GM21723 (cell line): Measurements from ENCODE around the gene CDKAL1.
"Not testable (repeated sequence)": the region's sequence is repeated elsewhere in the genome, so short reads cannot be mapped to it uniquely, and the experiment has no call there.

Source experiments
- ATAC-seq: cut with Tn5 transposase; IDR thresholded peaks from one replicate; pipeline ENCODE4 v1.9.1; 2021; ENCODE audit warnings: mild to moderate bottlenecking, moderate library complexity; ENCODE audit not compliant: unreplicated experiment

The CDKAL1 gene

GRCh38 chr6:21049148-21049547, 514.9 kb downstream of the CDKAL1 start:
- no peak for ATAC-seq

- no peak for ATAC-seq
These were observed 515.3 kb downstream of the CDKAL1 start for GRCh38 chr6:21049572-21049971.

GRCh38 chr6:21050935-21051334, 516.7 kb downstream of the CDKAL1 start:
- ATAC-seq: no peak

GRCh38 chr6:21051777-21052176, 517.5 kb downstream of the CDKAL1 start:
- no peak for ATAC-seq

GRCh38 chr6:21053612-21054011, 519.4 kb downstream of the CDKAL1 start:
- no peak for ATAC-seq

- ATAC-seq: not testable (repeated sequence)
These were observed 521.2 kb downstream of the CDKAL1 start for GRCh38 chr6:21055480-21055879.

- no peak for ATAC-seq
These were observed 527.6 kb downstream of the CDKAL1 start for GRCh38 chr6:21061892-21062291.

- no peak for ATAC-seq
These were observed 530.6 kb downstream of the CDKAL1 start for GRCh38 chr6:21064756-21065340.

GRCh38 chr6:21067521-21067920, 533.3 kb downstream of the CDKAL1 start:
- ATAC-seq: no peak

- no peak for ATAC-seq
These were observed 536.4 kb downstream of the CDKAL1 start for GRCh38 chr6:21070620-21071019.

GRCh38 chr6:21071780-21072468, 537.7 kb downstream of the CDKAL1 start:
- ATAC-seq: no peak

GRCh38 chr6:21073318-21073839, 539.1 kb downstream of the CDKAL1 start:
- no peak for ATAC-seq

GRCh38 chr6:21074484-21074883, 540.2 kb downstream of the CDKAL1 start:
- ATAC-seq: no peak

- no peak for ATAC-seq
These were observed 541.7 kb downstream of the CDKAL1 start for GRCh38 chr6:21075986-21076385.

GRCh38 chr6:21078497-21078896, 544.2 kb downstream of the CDKAL1 start:
- no peak for ATAC-seq

GRCh38 chr6:21079468-21080048, 545.3 kb downstream of the CDKAL1 start:
- no peak for ATAC-seq

GRCh38 chr6:21080221-21080620, 546.0 kb downstream of the CDKAL1 start:
- no peak for ATAC-seq

- no peak for ATAC-seq
These were observed 547.8 kb downstream of the CDKAL1 start for GRCh38 chr6:21082091-21082490.

- ATAC-seq: no peak
These were observed 549.5 kb downstream of the CDKAL1 start for GRCh38 chr6:21083708-21084107.

- no peak for ATAC-seq
These were observed 550.4 kb downstream of the CDKAL1 start for GRCh38 chr6:21084656-21085055.

- no peak for ATAC-seq
These were observed 551.0 kb downstream of the CDKAL1 start for GRCh38 chr6:21085211-21085610.

- ATAC-seq: no peak
These were observed 551.4 kb downstream of the CDKAL1 start for GRCh38 chr6:21085643-21086042.
